ENCODE results near the gene TLK1.

TLK1 gene

DNA sequence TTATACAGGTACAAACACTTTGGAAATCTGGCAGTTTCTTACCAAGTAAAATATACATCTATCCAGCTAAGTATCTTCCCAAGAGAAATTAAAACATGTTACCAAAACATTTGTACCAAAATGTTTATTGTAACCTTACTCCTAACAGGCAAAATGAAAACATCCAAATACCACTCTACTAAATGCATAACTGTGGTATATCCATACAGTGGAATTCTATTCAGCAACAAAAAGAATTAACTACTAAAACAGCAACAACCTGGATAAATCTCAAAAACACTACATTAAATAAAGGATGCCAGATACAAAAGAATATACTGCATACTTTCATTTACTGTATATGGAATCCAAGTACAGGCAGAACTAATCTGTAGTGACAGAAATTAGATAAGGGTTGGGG, 51.1 kb downstream of the TLK1 start:
- TF ChIP-seq, protein P1, sequence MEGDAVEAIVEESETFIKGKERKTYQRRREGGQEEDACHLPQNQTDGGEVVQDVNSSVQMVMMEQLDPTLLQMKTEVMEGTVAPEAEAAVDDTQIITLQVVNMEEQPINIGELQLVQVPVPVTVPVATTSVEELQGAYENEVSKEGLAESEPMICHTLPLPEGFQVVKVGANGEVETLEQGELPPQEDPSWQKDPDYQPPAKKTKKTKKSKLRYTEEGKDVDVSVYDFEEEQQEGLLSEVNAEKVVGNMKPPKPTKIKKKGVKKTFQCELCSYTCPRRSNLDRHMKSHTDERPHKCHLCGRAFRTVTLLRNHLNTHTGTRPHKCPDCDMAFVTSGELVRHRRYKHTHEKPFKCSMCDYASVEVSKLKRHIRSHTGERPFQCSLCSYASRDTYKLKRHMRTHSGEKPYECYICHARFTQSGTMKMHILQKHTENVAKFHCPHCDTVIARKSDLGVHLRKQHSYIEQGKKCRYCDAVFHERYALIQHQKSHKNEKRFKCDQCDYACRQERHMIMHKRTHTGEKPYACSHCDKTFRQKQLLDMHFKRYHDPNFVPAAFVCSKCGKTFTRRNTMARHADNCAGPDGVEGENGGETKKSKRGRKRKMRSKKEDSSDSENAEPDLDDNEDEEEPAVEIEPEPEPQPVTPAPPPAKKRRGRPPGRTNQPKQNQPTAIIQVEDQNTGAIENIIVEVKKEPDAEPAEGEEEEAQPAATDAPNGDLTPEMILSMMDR (IDR thresholded peaks at IDR 0.05; ENCODE audit: low read depth, low read length, missing control alignments): no peak
- DNase-seq (ENCODE audit: low read depth): no peak
- in situ Hi-C loops (cut with HindIII; ENCODE audit: low sequenced_read_pairs): no loop called here
- no peak overlapping the region for H3K4me3 ChIP-seq (ENCODE audit: low read depth, low read length)

DNA sequence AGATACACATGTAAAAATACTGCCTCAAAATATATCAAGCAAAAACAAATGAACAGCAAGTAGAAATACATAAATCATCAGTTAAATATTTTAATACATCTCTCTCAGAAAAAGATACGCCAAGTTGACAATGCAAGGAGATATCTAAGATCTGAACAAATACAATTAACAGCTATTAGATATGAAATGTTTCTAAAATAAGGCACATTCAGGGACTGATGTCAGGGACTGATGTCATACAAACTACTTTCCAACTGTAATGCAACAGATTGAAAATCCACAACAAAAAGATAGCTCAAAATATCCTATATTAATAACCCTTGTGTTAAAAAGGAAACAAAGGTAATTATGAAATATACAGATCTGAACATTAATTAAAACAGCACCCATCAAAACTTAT, 51.7 kb downstream of the TLK1 start:
- H3K4me3 ChIP-seq (ENCODE audit: low read depth, low read length): no peak overlapping the region
- DNase-seq (ENCODE audit: low read depth): no peak
- TF ChIP-seq, protein P1 (IDR thresholded peaks at IDR 0.05; ENCODE audit: low read depth, low read length, missing control alignments): no peak
- in situ Hi-C loops (cut with HindIII; ENCODE audit: low sequenced_read_pairs): no loop called here

DNA sequence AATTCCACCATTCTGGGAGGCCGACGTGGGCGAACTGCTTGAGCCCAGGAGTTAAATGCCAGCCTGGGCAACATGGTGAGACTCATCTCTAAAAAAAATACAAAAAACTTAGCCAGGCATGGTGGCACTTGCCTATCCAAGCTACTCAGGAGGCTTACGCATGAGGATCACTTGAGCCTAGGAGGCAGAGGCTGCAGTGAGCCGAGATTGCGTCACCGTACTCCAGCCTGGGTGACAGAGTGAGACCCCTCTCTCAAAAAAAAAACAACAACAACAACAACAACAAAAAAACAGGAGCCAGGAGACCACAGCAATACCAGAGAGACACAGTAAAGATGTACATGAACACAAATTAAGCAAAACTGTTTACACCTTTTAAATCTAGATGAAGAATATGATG, 52.9 kb downstream of the TLK1 start:
- H3K4me3 ChIP-seq (ENCODE audit: low read depth, low read length): no peak overlapping the region
- no peak for DNase-seq (ENCODE audit: low read depth)
- in situ Hi-C loops (cut with HindIII; ENCODE audit: low sequenced_read_pairs): no loop called here
- TF ChIP-seq, protein P1 (IDR thresholded peaks at IDR 0.05; ENCODE audit: low read depth, low read length, missing control alignments): no peak

DNA sequence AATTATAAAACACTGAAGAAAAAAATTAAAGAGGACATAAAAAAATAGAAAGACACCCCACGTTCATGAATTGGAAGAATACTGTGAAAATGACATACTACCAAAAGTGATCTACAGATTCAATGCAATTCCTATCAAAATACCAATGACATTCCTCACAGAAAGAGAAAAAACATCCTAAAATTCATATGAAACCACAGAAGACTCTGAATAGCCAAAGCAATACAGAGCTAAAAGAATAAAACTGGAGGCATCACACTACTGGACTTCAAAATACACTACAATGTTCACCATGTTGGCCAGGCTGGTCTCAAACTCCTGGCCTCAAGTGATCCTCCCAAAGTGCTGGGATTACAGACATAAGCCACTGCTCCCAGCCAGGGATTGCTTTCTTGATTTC, 56.3 kb downstream of the TLK1 start:
- in situ Hi-C loops (cut with HindIII; ENCODE audit: low sequenced_read_pairs): no loop called here
- TF ChIP-seq, protein P1 (IDR thresholded peaks at IDR 0.05; ENCODE audit: low read depth, low read length, missing control alignments): no peak
- no peak overlapping the region for H3K4me3 ChIP-seq (ENCODE audit: low read depth, low read length)
- no peak for DNase-seq (ENCODE audit: low read depth)

DNA sequence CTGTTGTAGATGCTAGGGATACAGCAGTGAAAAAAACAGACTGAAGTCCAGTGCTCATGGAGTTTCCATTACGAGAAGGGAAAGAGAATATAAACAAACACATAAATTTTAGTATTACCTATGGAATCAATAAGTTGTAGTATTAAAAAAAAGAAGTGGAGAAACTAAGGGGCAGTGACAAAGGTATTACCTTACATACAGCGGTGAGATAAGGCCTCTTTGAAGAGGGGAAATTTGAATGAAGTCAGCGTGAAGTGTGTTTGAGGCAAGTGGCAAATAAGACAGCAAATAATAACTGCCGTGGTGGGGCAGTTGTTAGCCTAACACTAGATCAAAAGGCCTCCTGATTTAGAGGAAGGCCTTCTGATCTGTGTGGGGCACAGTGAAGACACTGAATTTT, 57.9 kb downstream of the TLK1 start:
- in situ Hi-C loops (cut with HindIII; ENCODE audit: low sequenced_read_pairs): no loop called here
- no peak overlapping the region for H3K4me3 ChIP-seq (ENCODE audit: low read depth, low read length)
- no peak for DNase-seq (ENCODE audit: low read depth)
- TF ChIP-seq, protein P1 (IDR thresholded peaks at IDR 0.05; ENCODE audit: low read depth, low read length, missing control alignments): no peak

DNA sequence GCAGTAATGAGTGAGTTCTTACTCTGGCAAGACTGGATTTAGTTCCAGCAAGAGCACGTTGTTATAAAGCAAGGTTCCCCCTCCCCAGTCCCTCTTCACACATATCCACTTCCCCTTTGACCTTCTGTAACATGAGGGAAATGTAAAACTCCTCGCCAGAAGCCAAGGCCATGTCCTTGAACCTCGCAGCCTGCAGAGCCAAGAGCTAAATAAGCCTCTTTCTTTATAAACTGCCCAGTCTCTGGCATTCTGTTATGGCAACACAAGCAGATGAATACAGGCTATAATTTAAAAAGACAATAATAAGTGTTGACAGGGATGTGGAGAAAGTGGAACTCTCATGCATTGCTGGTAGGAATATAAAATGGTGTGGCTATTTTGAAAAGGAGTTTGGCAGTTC, 60.3 kb downstream of the TLK1 start:
- TF ChIP-seq, protein P1 (IDR thresholded peaks at IDR 0.05; ENCODE audit: low read depth, low read length, missing control alignments): no peak
- no peak for DNase-seq (ENCODE audit: low read depth)
- no peak overlapping the region for H3K4me3 ChIP-seq (ENCODE audit: low read depth, low read length)
- in situ Hi-C loops (cut with HindIII; ENCODE audit: low sequenced_read_pairs): no loop called here

DNA sequence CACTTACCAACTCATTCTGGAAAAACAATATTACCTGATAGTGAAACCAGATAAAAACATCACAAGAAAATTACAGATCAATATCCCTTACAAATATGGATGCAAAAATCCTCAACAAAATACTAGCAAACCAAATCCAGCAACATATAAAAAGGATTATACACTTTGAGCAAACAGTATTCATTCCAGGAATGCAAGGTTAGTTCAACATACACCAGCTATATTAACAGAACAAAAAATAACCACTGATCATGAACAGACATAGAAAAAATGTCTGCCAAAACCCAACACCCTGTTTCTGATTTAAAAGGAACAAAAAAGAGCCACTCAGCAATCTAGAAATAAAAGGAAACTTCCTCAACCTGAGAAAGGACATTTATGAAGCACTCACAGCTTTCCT, 62.1 kb downstream of the TLK1 start:
- DNase-seq (ENCODE audit: low read depth): no peak
- TF ChIP-seq, protein P1 (IDR thresholded peaks at IDR 0.05; ENCODE audit: low read depth, low read length, missing control alignments): no peak
- in situ Hi-C loops (cut with HindIII; ENCODE audit: low sequenced_read_pairs): no loop called here
- H3K4me3 ChIP-seq (ENCODE audit: low read depth, low read length): no peak overlapping the region
